ENCODE data around the gene USP7. TPM values are rescaled to one million over a fixed set of nuclear protein-coding genes. Genes with fewer than 3 reads are reported as not detected.

USP7 gene
- polyA plus RNA-seq, 4 donors, result 31.6 to 97.1 (median 36.0) TPM

- DNase-seq (no peak), FAIRE-seq (no peak)
- Histone ChIP-seq H3K27me3 (ENCODE audit: control insufficient read depth in 3 of 3, insufficient read depth in 3 of 3, low read length in 3 of 3) (no peaks in the 10 kb centered on the region), H3K4me1 (ENCODE audit: control insufficient read depth in 3 of 3, insufficient read depth in 2 of 3, low read depth in 1 of 3, low read length in 2 of 3) (peaks cover 0 to 6% (median 2%) of the 10 kb centered on the region in 3 donors), H3K4me3 (ENCODE audit: low read depth in 1 of 3, low read length in 3 of 3) (no peak overlapping the region), H3K27ac (ENCODE audit: low read depth in 1 of 3, low read length in 2 of 3) (no peak overlapping the region), H3K9me3 (ENCODE audit: control insufficient read depth in 2 of 2, insufficient read depth in 1 of 2, low read depth in 1 of 2, low read length in 1 of 2) (no peaks in the 10 kb centered on the region), H3K36me3 (ENCODE audit: control insufficient read depth in 3 of 3, insufficient read depth in 2 of 3, low read depth in 1 of 3, low read length in 3 of 3) (peaks cover 0 to 3% (median 2%) of the 10 kb centered on the region in 3 donors)
- WGBS, 3 donors, result 64 to 76% (median 65%) methylated on average over 6 of the region's 6 CpGs
Observed at GRCh38 chr16:8934601-8935000, 29.1 kb downstream of the USP7 start.

GRCh38 chr16:8931859-8932258 lies 31.8 kb downstream of the USP7 start:
- DNase-seq (peak; percentile 46 to 71), FAIRE-seq (no peak)
- Histone ChIP-seq H3K36me3 (ENCODE audit: control insufficient read depth in 3 of 3, insufficient read depth in 2 of 3, low read depth in 1 of 3, low read length in 3 of 3) (peaks cover 0 to 21% (median 8%) of the 10 kb centered on the region in 3 donors), H3K27ac (ENCODE audit: low read depth in 1 of 3, low read length in 2 of 3) (no peak overlapping the region), H3K4me3 (ENCODE audit: low read depth in 1 of 3, low read length in 3 of 3) (no peak overlapping the region), H3K9me3 (ENCODE audit: control insufficient read depth in 2 of 2, insufficient read depth in 1 of 2, low read depth in 1 of 2, low read length in 1 of 2) (no peaks in the 10 kb centered on the region), H3K4me1 (ENCODE audit: control insufficient read depth in 3 of 3, insufficient read depth in 2 of 3, low read depth in 1 of 3, low read length in 2 of 3) (peaks cover 2 to 8% (median 6%) of the 10 kb centered on the region in 3 donors), H3K27me3 (ENCODE audit: control insufficient read depth in 3 of 3, insufficient read depth in 3 of 3, low read length in 3 of 3) (no peaks in the 10 kb centered on the region)
- 21 to 40% (median 34%) methylated on average over 6 of the region's 6 CpGs for WGBS, 3 donors

GRCh38 chr16:8929086-8929748 lies 34.5 kb downstream of the USP7 start:
- Histone ChIP-seq H3K36me3 (ENCODE audit: control insufficient read depth in 3 of 3, insufficient read depth in 2 of 3, low read depth in 1 of 3, low read length in 3 of 3) (peaks cover 0 to 29% (median 8%) of the 10 kb centered on the region in 3 donors), H3K27ac (ENCODE audit: low read depth in 1 of 3, low read length in 2 of 3) (no peak overlapping the region), H3K9me3 (ENCODE audit: control insufficient read depth in 2 of 2, insufficient read depth in 1 of 2, low read depth in 1 of 2, low read length in 1 of 2) (no peaks in the 10 kb centered on the region), H3K4me1 (ENCODE audit: control insufficient read depth in 3 of 3, insufficient read depth in 2 of 3, low read depth in 1 of 3, low read length in 2 of 3) (peaks cover 3 to 15% (median 13%) of the 10 kb centered on the region in 3 donors), H3K4me3 (ENCODE audit: low read depth in 1 of 3, low read length in 3 of 3) (no peak overlapping the region), H3K27me3 (ENCODE audit: control insufficient read depth in 3 of 3, insufficient read depth in 3 of 3, low read length in 3 of 3) (no peaks in the 10 kb centered on the region)
- 85 to 89% (median 88%) methylated on average over 17 of the region's 17 CpGs for WGBS, 3 donors
- FAIRE-seq (no peak), DNase-seq (no peak)

- Histone ChIP-seq H3K9me3 (ENCODE audit: control insufficient read depth in 2 of 2, insufficient read depth in 1 of 2, low read depth in 1 of 2, low read length in 1 of 2) (no peaks in the 10 kb centered on the region), H3K4me1 (ENCODE audit: control insufficient read depth in 3 of 3, insufficient read depth in 2 of 3, low read depth in 1 of 3, low read length in 2 of 3) (peaks cover 3 to 19% (median 16%) of the 10 kb centered on the region in 3 donors), H3K27ac (ENCODE audit: low read depth in 1 of 3, low read length in 2 of 3) (peak overlapping the region in 1 of 3 donors; percentile 14), H3K36me3 (ENCODE audit: control insufficient read depth in 3 of 3, insufficient read depth in 2 of 3, low read depth in 1 of 3, low read length in 3 of 3) (peaks cover 0 to 34% (median 8%) of the 10 kb centered on the region in 3 donors), H3K27me3 (ENCODE audit: control insufficient read depth in 3 of 3, insufficient read depth in 3 of 3, low read length in 3 of 3) (no peaks in the 10 kb centered on the region), H3K4me3 (ENCODE audit: low read depth in 1 of 3, low read length in 3 of 3) (no peak overlapping the region)
- DNase-seq (peak in 1 of 2 donors; percentile 36), FAIRE-seq (no peak)
- 69 to 83% (median 73%) methylated on average over 10 of the region's 10 CpGs for WGBS, 3 donors
Observed at GRCh38 chr16:8928467-8928957, 35.2 kb downstream of the USP7 start.

GRCh38 chr16:8926827-8927226 lies 36.9 kb downstream of the USP7 start:
- FAIRE-seq, result no peak

GRCh38 chr16:8925455-8925854 lies 38.3 kb downstream of the USP7 start:
- Histone ChIP-seq H3K4me3 (ENCODE audit: low read depth in 1 of 3, low read length in 3 of 3) (no peak overlapping the region), H3K9me3 (ENCODE audit: control insufficient read depth in 2 of 2, insufficient read depth in 1 of 2, low read depth in 1 of 2, low read length in 1 of 2) (no peaks in the 10 kb centered on the region), H3K4me1 (ENCODE audit: control insufficient read depth in 3 of 3, insufficient read depth in 2 of 3, low read depth in 1 of 3, low read length in 2 of 3) (peaks cover 3 to 19% (median 14%) of the 10 kb centered on the region in 3 donors), H3K36me3 (ENCODE audit: control insufficient read depth in 3 of 3, insufficient read depth in 2 of 3, low read depth in 1 of 3, low read length in 3 of 3) (peaks cover 3 to 51% (median 13%) of the 10 kb centered on the region in 3 donors), H3K27me3 (ENCODE audit: control insufficient read depth in 3 of 3, insufficient read depth in 3 of 3, low read length in 3 of 3) (no peaks in the 10 kb centered on the region), H3K27ac (ENCODE audit: low read depth in 1 of 3, low read length in 2 of 3) (peak overlapping the region in 1 of 3 donors; percentile 30)
- WGBS, 3 donors, result 76 to 86% (median 77%) methylated on average over 7 of the region's 7 CpGs
- no peak for FAIRE-seq
- no peak for DNase-seq

More at GRCh38 chr16:8926827-8927226, 36.9 kb downstream of the USP7 start:
- Histone ChIP-seq H3K4me1 (ENCODE audit: control insufficient read depth in 3 of 3, insufficient read depth in 2 of 3, low read depth in 1 of 3, low read length in 2 of 3) (peaks cover 3 to 19% (median 16%) of the 10 kb centered on the region in 3 donors), H3K27ac (ENCODE audit: low read depth in 1 of 3, low read length in 2 of 3) (peak overlapping the region in 2 of 3 donors; percentile 25 to 59), H3K9me3 (ENCODE audit: control insufficient read depth in 2 of 2, insufficient read depth in 1 of 2, low read depth in 1 of 2, low read length in 1 of 2) (no peaks in the 10 kb centered on the region), H3K4me3 (ENCODE audit: low read depth in 1 of 3, low read length in 3 of 3) (no peak overlapping the region), H3K27me3 (ENCODE audit: control insufficient read depth in 3 of 3, insufficient read depth in 3 of 3, low read length in 3 of 3) (no peaks in the 10 kb centered on the region), H3K36me3 (ENCODE audit: control insufficient read depth in 3 of 3, insufficient read depth in 2 of 3, low read depth in 1 of 3, low read length in 3 of 3) (peaks cover 0 to 44% (median 10%) of the 10 kb centered on the region in 3 donors)
- WGBS, 3 donors, result 50 to 81% (median 59%) methylated on average over 11 of the region's 11 CpGs
- peak; percentile 70 to 85 for DNase-seq

GRCh38 chr16:8924214-8924613 lies 39.5 kb downstream of the USP7 start:
- Histone ChIP-seq H3K4me1 (ENCODE audit: control insufficient read depth in 3 of 3, insufficient read depth in 2 of 3, low read depth in 1 of 3, low read length in 2 of 3) (peaks cover 3 to 19% (median 14%) of the 10 kb centered on the region in 3 donors), H3K27me3 (ENCODE audit: control insufficient read depth in 3 of 3, insufficient read depth in 3 of 3, low read length in 3 of 3) (no peaks in the 10 kb centered on the region), H3K36me3 (ENCODE audit: control insufficient read depth in 3 of 3, insufficient read depth in 2 of 3, low read depth in 1 of 3, low read length in 3 of 3) (peaks cover 5 to 54% (median 11%) of the 10 kb centered on the region in 3 donors), H3K4me3 (ENCODE audit: low read depth in 1 of 3, low read length in 3 of 3) (no peak overlapping the region), H3K9me3 (ENCODE audit: control insufficient read depth in 2 of 2, insufficient read depth in 1 of 2, low read depth in 1 of 2, low read length in 1 of 2) (no peaks in the 10 kb centered on the region), H3K27ac (ENCODE audit: low read depth in 1 of 3, low read length in 2 of 3) (peak overlapping the region in 2 of 3 donors; percentile 22 to 67)
- 7 to 40% (median 20%) methylated on average over 4 of the region's 4 CpGs for WGBS, 3 donors
- FAIRE-seq (no peak), DNase-seq (peak; percentile 43 to 88)

- WGBS, 3 donors, result 62 to 80% (median 73%) methylated on average over 11 of the region's 11 CpGs
- no peaks in the 10 kb centered on the region for H3K9me3 ChIP-seq (ENCODE audit: control insufficient read depth in 2 of 2, insufficient read depth in 1 of 2, low read depth in 1 of 2, low read length in 1 of 2)
- FAIRE-seq (no peak), DNase-seq (no peak)
- H3K4me1 ChIP-seq (ENCODE audit: control insufficient read depth in 3 of 3, insufficient read depth in 2 of 3, low read depth in 1 of 3, low read length in 2 of 3), result peaks cover 3 to 19% (median 14%) of the 10 kb centered on the region in 3 donors
- peak overlapping the region in 1 of 3 donors; percentile 44 for H3K27ac ChIP-seq (ENCODE audit: low read depth in 1 of 3, low read length in 2 of 3)
- peaks cover 5 to 55% (median 10%) of the 10 kb centered on the region in 3 donors for H3K36me3 ChIP-seq (ENCODE audit: control insufficient read depth in 3 of 3, insufficient read depth in 2 of 3, low read depth in 1 of 3, low read length in 3 of 3)
- H3K4me3 ChIP-seq (ENCODE audit: low read depth in 1 of 3, low read length in 3 of 3), result no peak overlapping the region
- H3K27me3 ChIP-seq (ENCODE audit: control insufficient read depth in 3 of 3, insufficient read depth in 3 of 3, low read length in 3 of 3), result no peaks in the 10 kb centered on the region
Observed at GRCh38 chr16:8923199-8923598, 40.5 kb downstream of the USP7 start.

All from small intestine (tissue), 7 donors.